GM12878 (cell line): ENCODE results near the gene NRM. TPM values are rescaled to one million over a fixed set of nuclear protein-coding genes. Genes with fewer than 3 reads are reported as not detected.
A peak's percentile ranks its signal among the peaks of the same experiment; 100 is the strongest.

Experiments used
- ATAC-seq: fragments of 200-7000 bp; cut with Tn5 transposase; 3 replicates; pipeline ENCODE4 v1.9.1; 2020; ENCODE audit warnings: mild to moderate bottlenecking, moderate library complexity
- BruUV-seq: library from RNA; stranded (reverse); fragments of 400-500 nt; replicated peaks from 2 replicates; lab custom pipeline; 2021; lab: Mats Ljungman, UMichigan
- CTCF ChIA-PET: fragments of 300-600 bp; sonication (Branson Sonifier 250); formaldehyde crosslinking; extraction: SDS; loops from one replicate; lab custom pipeline; 2021; ENCODE audit warnings: inconsistent platforms; lab: Yijun Ruan, JAX
- POLR2A ChIA-PET: fragments of 350-600 bp; formaldehyde crosslinking; extraction: SDS; loops from one replicate; lab custom pipeline; 2021; ENCODE audit warnings: inconsistent platforms; lab: Charles Lee
- RAD21 ChIA-PET: fragments of 300-600 bp; sonication (Branson Sonifier 250); formaldehyde crosslinking; loops from one replicate; lab custom pipeline; 2023; ENCODE audit warnings: antibody characterized with exemption; ENCODE audit not compliant: unreplicated experiment; lab: Charles Lee
- SMC1A ChIA-PET: fragments of 300-600 bp; sonication (Branson Sonifier 250); formaldehyde crosslinking; loops from one replicate; lab custom pipeline; 2023; ENCODE audit not compliant: unreplicated experiment, uncharacterized antibody; lab: Charles Lee
- DNase-seq: peaks from one replicate; pipeline ENCODE4 v3.0.0-alpha.2; 2011; ENCODE audit warnings: low read depth, low spot score
- FAIRE-seq: peaks from 3 replicates; lab custom pipeline; 2011; peaks lifted over from hg19 to GRCh38; lab: Jason Lieb, UNC
- H2AFZ ChIP-seq: 2 replicates; pipeline ENCODE4 v1.6.0; 2011; ENCODE audit warnings: low read depth, low read length, control low read depth; ENCODE audit not compliant: control insufficient read depth
- H3K27ac ChIP-seq: 2 replicates; pipeline ENCODE4 v1.5.1; 2011; ENCODE audit warnings: control low read depth; ENCODE audit not compliant: control insufficient read depth, insufficient read depth
- H3K27me3 ChIP-seq, 2 experiments: replicated peaks in 1 of 2; 2 replicates each; pipeline versions ENCODE4 v1.6.0 to v1.6.1; 2011; ENCODE audit warnings: low read length in 1 of 2; ENCODE audit not compliant: control insufficient read depth in 2 of 2, insufficient read depth in 2 of 2
- H3K36me3 ChIP-seq, 2 experiments: 2 replicates each; pipeline ENCODE4 v1.5.1; 2011; ENCODE audit warnings: low read length in 1 of 2; ENCODE audit not compliant: control insufficient read depth in 2 of 2, insufficient read depth in 2 of 2
- H3K4me1 ChIP-seq: 2 replicates; pipeline ENCODE4 v1.6.1; 2011; ENCODE audit warnings: mild to moderate bottlenecking, low read length, moderate library complexity, mixed read lengths; ENCODE audit not compliant: control insufficient read depth, insufficient read depth
- H3K4me2 ChIP-seq: 2 replicates; pipeline ENCODE4 v1.6.0; 2011; ENCODE audit warnings: control low read depth; ENCODE audit not compliant: control insufficient read depth, insufficient read depth
- H3K4me3 ChIP-seq: fragments of 200-600 bp; sonication (generic); 2 replicates; pipeline ENCODE4 v1.5.1; 2016
- H3K79me2 ChIP-seq: 2 replicates; pipeline ENCODE4 v1.6.0; 2011; ENCODE audit warnings: low read length; ENCODE audit not compliant: control insufficient read depth, insufficient read depth
- H3K9ac ChIP-seq: 2 replicates; pipeline ENCODE4 v1.8.0; 2011; ENCODE audit warnings: low read length, control low read depth, mixed read lengths; ENCODE audit not compliant: control insufficient read depth, insufficient read depth
- H3K9me3 ChIP-seq: replicated peaks from 3 replicates; pipeline ENCODE4 v1.5.1; 2011; ENCODE audit warnings: mild to moderate bottlenecking, low read length; ENCODE audit not compliant: control insufficient read depth, insufficient read depth
- H4K20me1 ChIP-seq: 2 replicates; pipeline ENCODE4 v1.6.0; 2011; ENCODE audit not compliant: control insufficient read depth, insufficient read depth
- CBX3 ChIP-seq: fragments of 200-600 bp; sonication (generic); IDR thresholded peaks from 2 replicates; pipeline ENCODE4 v1.6.1; 2016; ENCODE audit warnings: low read depth, borderline replicate concordance
- EP300 ChIP-seq, 2 experiments: fragments of 150-350 bp in 1 of 2; IDR thresholded peaks; 2 replicates each; pipeline ENCODE4 v1.6.1; 2011 to 2012; ENCODE audit warnings: low read depth in 2 of 2, low read length in 2 of 2, borderline replicate concordance in 1 of 2, improper control_type of control experiment in 1 of 2, inconsistent platforms in 1 of 2; ENCODE audit not compliant: control insufficient read depth in 1 of 2
- JUNB ChIP-seq: IDR thresholded peaks from 2 replicates; pipeline ENCODE4 v1.6.1; 2016; ENCODE audit warnings: antibody characterized with exemption, mild to moderate bottlenecking
- MLLT1 ChIP-seq: fragments of 450-650 bp; IDR thresholded peaks from 2 replicates; pipeline ENCODE4 v1.6.1; 2016; ENCODE audit warnings: mild to moderate bottlenecking
- MYC ChIP-seq: IDR thresholded peaks from 2 replicates; pipeline ENCODE4 v1.6.1; 2011; ENCODE audit warnings: mild to moderate bottlenecking, low read length, moderate library complexity, inconsistent platforms; ENCODE audit not compliant: insufficient read depth, insufficient replicate concordance, insufficient read length, severe bottlenecking
- NR2F1 ChIP-seq: fragments of 450-650 bp; conservative IDR thresholded peaks from 2 replicates; pipeline ENCODE4 v1.6.1; 2017; ENCODE audit warnings: mild to moderate bottlenecking
- PAX5 ChIP-seq: IDR thresholded peaks from 2 replicates; pipeline ENCODE4 v1.6.1; 2011; ENCODE audit warnings: low read depth, low read length, borderline replicate concordance
- POLR2A ChIP-seq: IDR thresholded peaks from 2 replicates; pipeline ENCODE4 v1.6.1; 2011; ENCODE audit warnings: low read depth, mild to moderate bottlenecking, low read length
- POU2F2 ChIP-seq: IDR thresholded peaks from 3 replicates; pipeline ENCODE4 v1.6.1; 2011; ENCODE audit warnings: low read depth, mild to moderate bottlenecking, low read length, borderline replicate concordance
- SIX5 ChIP-seq: IDR thresholded peaks from 2 replicates; pipeline ENCODE4 v1.6.1; 2011; ENCODE audit warnings: mild to moderate bottlenecking, low read depth, low read length, moderate library complexity; ENCODE audit not compliant: severe bottlenecking
- SMARCA5 ChIP-seq: fragments of 450-650 bp; IDR thresholded peaks from 2 replicates; pipeline ENCODE4 v1.6.1; 2017; ENCODE audit warnings: mild to moderate bottlenecking
- YY1 ChIP-seq: IDR thresholded peaks from 2 replicates; pipeline ENCODE4 v1.6.1; 2011; ENCODE audit warnings: low read depth, mild to moderate bottlenecking, low read length
- WGBS: methylation state at CpG from one replicate; pipeline ENCODE4 v1.1.6; 2016; ENCODE audit warnings: low lambda C conversion rate; ENCODE audit not compliant: insufficient replicate concordance, insufficient coverage; ENCODE audit errors: missing lambda C conversion rate; 5-methylcytosine and 5-hydroxymethylcytosine counted together
- in situ Hi-C: fragments of 300-500 bp; cut with MboI; formaldehyde crosslinking; loops from 9 replicates; pipeline ENCODE4 v1.14.3; 2018; ENCODE audit warnings: mixed read lengths
- intact Hi-C: fragments of 100-400 bp; cut with micrococcal nuclease; formaldehyde crosslinking; loops from one replicate; pipeline ENCODE4 v1.14.2; 2022; ENCODE audit not compliant: unreplicated experiment
- polyA plus RNA-seq, 11 experiments: library from polyadenylated mRNA; depleted of rRNA in 4 of 11; unstranded in 6 of 11; stranded (reverse) in 5 of 11; fragments of >200 nt; fragmentation: Nextera tagmentation in 4 of 11; fragmentation: Illumina TruSeq in 1 of 11; extraction: Ambion mirVana in 4 of 11; extraction: Trizol in 1 of 11; gene quantifications; 1 replicate in 1 of 11; 2 replicates in 10 of 11; pipeline versions ENCODE4 v1.2.1 to v1.2.3, GENCODE V29; 2011 to 2016; ENCODE audit warnings: inconsistent platforms in 2 of 11, missing spikeins in 2 of 11, low read depth in 1 of 11
- total RNA-seq, 4 experiments: library from RNA; depleted of rRNA in 3 of 4; stranded (reverse); fragments of >200 nt in 3 of 4; fragmentation: Illumina TruSeq in 1 of 4; extraction: Trizol in 1 of 4; gene quantifications; 2 replicates each; pipeline versions ENCODE4 v1.2.1 to v1.2.3, GENCODE V29; 2013 to 2021
- TF ChIP-seq, protein P1 (sequence below), 3 experiments: IDR thresholded peaks in 2 of 3; conservative IDR thresholded peaks in 1 of 3; 2 replicates each; pipeline ENCODE4 v1.5.1; 2011; ENCODE audit warnings: low read depth in 3 of 3, low read length in 3 of 3, mild to moderate bottlenecking in 3 of 3, control low read depth in 2 of 3, moderate library complexity in 2 of 3, inconsistent platforms in 1 of 3, mixed read lengths in 1 of 3; ENCODE audit not compliant: control insufficient read depth in 2 of 3, insufficient read depth in 1 of 3; ENCODE audit errors: extremely low read depth in 1 of 3

The NRM gene
- total and polyA plus RNA-seq, 10 of the 15 experiments (the other 5 are each of a cell fraction or from before 2014, with no cell fraction given) = 15.4 to 46.7 (median 29.0) TPM

DNA sequence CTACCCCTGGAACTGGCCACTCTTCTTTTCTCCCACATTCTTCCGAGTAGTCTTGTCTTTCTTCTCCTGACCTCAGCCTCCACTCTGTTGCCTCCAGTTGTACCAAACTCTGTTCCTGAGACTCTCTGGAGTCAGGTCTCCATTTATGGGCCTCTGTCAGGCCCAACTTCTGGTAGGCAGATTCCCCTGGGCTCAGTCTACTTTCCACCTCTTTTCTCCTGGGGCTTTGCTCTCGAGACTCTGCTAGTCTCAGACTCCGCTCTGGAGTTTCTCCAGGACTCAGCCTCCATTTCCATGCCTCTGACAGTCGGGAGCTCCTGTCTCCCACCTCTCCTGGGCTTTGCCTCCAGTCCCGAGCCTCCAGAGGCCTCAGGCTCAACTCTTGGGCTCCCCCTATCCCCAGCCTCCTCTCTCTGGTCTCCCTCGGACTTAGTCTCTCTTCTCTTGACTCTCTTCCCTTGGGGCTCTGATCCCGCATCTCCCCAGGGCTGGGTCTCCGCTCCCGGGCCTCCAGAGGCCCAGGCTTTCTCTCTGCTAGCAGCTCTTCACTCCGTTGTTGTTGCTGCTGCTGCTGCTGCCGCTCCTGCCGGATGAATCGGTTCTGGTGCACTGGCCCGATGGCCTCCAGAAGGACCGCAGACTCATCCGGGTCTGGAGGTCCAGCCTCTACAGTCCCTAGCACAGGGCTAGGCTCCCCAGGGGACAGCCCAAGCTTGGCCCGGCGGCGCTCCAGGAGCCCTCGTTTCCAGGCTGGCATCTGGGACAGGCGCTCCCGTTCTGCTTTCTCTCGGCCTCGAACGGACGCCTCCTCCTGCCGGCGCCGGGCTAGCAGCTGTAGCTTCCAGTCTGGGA lies 5.4 kb downstream of the NRM start:
- ChIA-PET CTCF (interaction anchor here (0.7 to 9.5 kb wide), 6 partner anchors 9 to 198 kb away, joined by 3 to 487 read pairs (median 4); partner anchors contain the start of genes DHX16, MDC1 and TUBB), RAD21 (interaction anchor here (1.6 to 14.2 kb wide), 3 partner anchors 35 to 74 kb away, joined by 3 to 232 read pairs (median 209); partner anchors contain the start of genes MDC1 and TUBB), SMC1A (interaction anchor here (1.0 to 11.3 kb wide), 4 partner anchors 39 to 70 kb away, joined by 3 to 265 read pairs (median 4); partner anchors contain the start of genes MDC1 and TUBB), POLR2A (interaction anchor here (0.7 to 9.5 kb wide), 4 partner anchors 35 to 229 kb away, joined by 3 to 200 read pairs (median 4); partner anchors contain the start of genes MDC1, TUBB and VARS2)
- ATAC-seq = no peak
- no peak for DNase-seq
- no peak overlapping the region for H2AFZ ChIP-seq
- peak overlapping the region; percentile 100 for H3K4me3 ChIP-seq
- H3K27me3 ChIP-seq = no peaks in the 10 kb centered on the region
- no peak for FAIRE-seq
- H3K79me2 ChIP-seq = peaks cover 100% of the 10 kb centered on the region
- H3K27ac ChIP-seq = peak overlapping the region; percentile 96
- H3K36me3 ChIP-seq = peaks cover 0 to 3% of the 10 kb centered on the region in 2 experiments; a peak in 2 of 4 replicates
- no peaks in the 10 kb centered on the region for H3K9me3 ChIP-seq
- peak overlapping the region; percentile 70 for H3K4me2 ChIP-seq
- peaks cover 15% of the 10 kb centered on the region for H3K4me1 ChIP-seq
- H3K9ac ChIP-seq = peak overlapping the region; percentile 94
- intact Hi-C loops = loop anchor here (2.0 kb wide), 1 partner anchor 73 kb away; no protein-coding TSS in a partner anchor
- TSS peak; percentile 59 for BruUV-seq
- TF ChIP-seq SIX5 = no peak
- no peak for TF ChIP-seq POU2F2
- no peak for TF ChIP-seq JUNB
- TF ChIP-seq YY1 = no peak
- TF ChIP-seq MYC = no peak
- 0 out of 2 replicates have a peak, but pooled peaks have one; percentile 37 for TF ChIP-seq POLR2A
- no peak for TF ChIP-seq EP300 (IDR thresholded peaks at IDR 0.05; ENCODE audit: borderline replicate concordance in 1 of 2, control insufficient read depth in 1 of 2, low read depth in 2 of 2, low read length in 2 of 2)
- TF ChIP-seq SMARCA5 = peak; percentile 49
- 0 out of 2 replicates have a peak, but pooled peaks have one; percentile 8 for TF ChIP-seq NR2F1
- 0 out of 2 replicates have a peak, but pooled peaks have one; percentile 52 for TF ChIP-seq MLLT1
- TF ChIP-seq CBX3 = no peak
- TF ChIP-seq, protein P1, sequence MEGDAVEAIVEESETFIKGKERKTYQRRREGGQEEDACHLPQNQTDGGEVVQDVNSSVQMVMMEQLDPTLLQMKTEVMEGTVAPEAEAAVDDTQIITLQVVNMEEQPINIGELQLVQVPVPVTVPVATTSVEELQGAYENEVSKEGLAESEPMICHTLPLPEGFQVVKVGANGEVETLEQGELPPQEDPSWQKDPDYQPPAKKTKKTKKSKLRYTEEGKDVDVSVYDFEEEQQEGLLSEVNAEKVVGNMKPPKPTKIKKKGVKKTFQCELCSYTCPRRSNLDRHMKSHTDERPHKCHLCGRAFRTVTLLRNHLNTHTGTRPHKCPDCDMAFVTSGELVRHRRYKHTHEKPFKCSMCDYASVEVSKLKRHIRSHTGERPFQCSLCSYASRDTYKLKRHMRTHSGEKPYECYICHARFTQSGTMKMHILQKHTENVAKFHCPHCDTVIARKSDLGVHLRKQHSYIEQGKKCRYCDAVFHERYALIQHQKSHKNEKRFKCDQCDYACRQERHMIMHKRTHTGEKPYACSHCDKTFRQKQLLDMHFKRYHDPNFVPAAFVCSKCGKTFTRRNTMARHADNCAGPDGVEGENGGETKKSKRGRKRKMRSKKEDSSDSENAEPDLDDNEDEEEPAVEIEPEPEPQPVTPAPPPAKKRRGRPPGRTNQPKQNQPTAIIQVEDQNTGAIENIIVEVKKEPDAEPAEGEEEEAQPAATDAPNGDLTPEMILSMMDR (IDR thresholded peaks at IDR 0.05 in 2 of 3, conservative IDR thresholded peaks at IDR 0.05 in 1 of 3; ENCODE audit: control insufficient read depth in 2 of 3, extremely low read depth in 1 of 3, insufficient read depth in 1 of 3, low read depth in 3 of 3, low read length in 3 of 3) = peak; percentile 35 to 46 (median 36); a peak in 4 of 6 replicates
- no peak for TF ChIP-seq PAX5
- in situ Hi-C loops = no loop called here
- 0% methylated on average over 29 of the region's 29 CpGs for WGBS
- H4K20me1 ChIP-seq = no peaks in the 10 kb centered on the region
